ENCODE measurements around the gene HLA-A.
"Not testable (repeated sequence)": the region's sequence is repeated elsewhere in the genome, so short reads cannot be mapped to it uniquely, and the experiment has no call there.

The HLA-A gene

DNA sequence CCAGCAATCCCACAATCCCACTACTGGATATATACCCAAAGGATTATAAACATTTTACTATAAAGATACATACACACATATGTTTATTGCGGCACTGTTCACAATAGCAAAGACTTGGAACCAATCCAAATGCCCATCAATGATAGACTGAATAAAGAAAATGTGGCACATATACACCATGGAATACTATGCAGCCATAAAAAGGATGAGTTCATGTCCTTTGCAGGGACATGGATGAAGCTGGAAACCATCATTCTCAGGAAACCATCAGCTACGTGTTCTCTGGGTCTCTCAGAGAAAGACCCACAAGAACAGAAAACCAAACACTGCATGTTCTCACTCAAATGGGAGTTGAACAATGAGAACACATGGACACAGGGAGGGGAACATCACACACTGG, 21.4 kb downstream of the HLA-A start:
- DNase-seq: not testable (repeated sequence)

DNA sequence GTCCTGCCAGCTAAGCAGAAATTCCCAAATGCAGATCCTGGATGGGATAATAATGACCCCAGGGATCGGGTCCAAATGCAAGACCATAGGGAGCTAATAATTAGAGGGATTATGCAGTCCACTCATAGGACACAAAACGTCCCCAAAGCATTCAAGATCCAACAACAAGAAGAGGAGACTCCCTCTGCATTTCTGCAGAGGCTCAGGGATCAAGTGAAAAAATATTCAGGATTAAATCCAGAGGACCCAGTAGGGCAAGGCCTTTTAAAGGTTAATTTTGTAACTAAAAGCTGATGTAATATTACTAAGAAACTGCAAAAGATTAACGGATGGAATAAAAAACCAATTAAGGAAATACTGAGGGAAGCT, 22.2 kb downstream of the HLA-A start:
- DNase-seq: peak in 1 of 2 experiments; percentile 12

DNA sequence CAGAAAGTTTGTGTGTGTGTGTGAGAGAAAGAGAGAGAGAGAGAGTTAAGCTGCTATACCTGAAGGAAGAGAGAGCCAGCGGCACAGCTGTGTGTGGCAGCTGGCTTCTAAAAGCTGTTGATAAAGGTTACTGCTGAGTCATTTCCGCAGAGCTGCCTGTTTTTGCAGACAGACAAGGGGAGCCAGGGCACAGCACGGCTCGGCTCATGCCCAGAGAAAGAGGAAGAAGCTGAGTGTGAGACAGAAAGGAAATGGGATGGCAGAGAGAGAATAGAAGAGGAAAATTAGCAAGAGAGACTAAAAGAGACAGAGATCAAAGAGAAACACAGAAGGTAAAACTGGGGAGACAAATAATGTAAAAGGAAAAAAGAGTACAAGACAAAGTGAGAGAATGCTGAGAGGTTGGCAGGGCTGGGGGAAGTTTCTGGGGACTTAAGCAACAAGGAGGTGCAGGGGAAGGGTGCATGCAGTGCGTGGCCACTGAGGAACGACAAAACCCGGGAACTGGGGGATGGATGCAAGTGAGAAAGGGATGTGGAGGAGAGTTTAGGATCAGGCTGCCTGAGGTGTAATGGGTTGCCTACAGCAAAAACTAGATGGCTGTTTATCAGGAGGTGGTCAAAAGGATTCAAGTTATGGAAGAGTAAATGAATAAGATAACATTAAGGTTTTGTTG, 22.7 kb downstream of the HLA-A start:
- DNase-seq: peak; percentile 40 to 67

DNA sequence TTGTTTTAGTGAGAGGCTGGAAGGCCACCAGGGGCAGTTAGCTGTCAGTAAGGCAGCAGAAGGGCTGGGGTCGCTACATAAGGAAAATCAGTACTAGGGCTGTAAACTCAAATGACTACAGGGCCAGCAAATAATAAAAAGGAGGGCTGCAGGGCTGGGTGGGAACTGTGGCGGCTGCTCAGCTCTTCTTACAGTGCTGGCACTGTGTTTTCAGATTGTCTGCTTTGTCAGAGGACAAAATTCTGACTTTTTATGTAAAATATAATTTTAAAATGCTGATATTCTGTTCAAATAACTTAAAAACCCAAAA, 23.2 kb downstream of the HLA-A start:
- no peak for DNase-seq

DNA sequence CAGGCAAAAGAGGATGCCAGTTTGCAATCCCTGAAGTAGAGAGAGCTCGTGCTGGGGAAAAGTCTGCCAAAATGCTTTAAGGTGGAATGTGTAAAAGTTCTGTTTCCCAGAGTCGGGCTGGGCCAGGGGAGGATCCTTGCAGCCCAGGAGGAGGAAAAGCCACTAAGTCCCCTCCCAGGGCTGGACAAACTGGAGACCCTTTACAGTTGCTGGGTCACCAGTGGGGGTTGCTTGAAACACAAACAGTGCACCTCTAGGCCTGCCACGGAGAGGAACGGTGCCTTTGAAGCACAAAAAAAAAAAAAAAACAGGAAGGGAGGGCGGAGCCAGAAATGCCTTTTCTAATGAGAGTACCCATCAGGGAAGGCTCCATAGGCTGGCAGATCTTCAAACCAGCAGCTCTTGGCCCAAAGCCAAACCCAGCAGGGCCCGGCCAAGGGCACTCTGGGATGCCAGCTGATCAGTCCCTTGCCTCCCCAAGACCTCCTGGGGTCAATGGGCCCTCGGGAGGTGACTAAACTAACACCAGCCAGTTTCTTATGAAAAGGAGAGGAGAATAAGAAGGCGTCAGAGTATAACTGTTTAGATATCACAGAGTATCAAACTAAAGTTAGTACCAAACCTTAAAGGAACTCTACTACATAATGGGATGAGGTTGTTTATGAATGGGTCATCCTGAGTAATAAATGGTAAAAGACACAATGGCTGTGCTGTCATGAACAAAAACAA, 23.7 kb downstream of the HLA-A start:
- peak; percentile 66 to 86 for DNase-seq

DNA sequence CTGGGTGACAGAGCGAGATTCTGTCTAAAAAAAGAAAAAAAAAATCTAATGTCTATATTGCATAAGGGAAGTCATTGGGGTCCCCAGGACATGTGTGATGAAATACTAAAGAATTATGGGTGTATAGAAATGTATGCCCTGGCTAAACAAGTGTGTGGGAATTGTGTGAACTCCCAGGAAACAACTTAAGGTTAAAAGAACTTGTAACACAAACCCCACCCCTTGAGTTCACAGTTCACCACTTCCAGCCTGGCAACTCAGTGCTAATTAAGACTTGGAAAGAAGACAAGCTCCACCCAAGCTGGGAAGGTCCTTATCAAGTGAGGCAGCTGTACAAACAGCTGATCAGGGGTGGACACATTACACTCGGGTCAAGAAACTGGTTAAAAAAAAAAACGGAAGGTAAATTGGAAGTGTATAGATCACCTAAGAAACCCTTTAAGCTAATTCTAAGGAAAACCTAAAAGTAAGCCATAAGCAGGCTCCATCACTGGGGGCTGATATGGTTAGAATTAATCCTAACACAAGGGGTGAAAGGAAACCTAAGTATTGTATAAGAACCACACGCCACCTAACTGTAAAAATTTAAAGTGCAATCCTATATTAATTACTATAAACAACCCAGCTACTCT, 25.2 kb downstream of the HLA-A start:
- peak; percentile 12 to 38 for DNase-seq

DNA sequence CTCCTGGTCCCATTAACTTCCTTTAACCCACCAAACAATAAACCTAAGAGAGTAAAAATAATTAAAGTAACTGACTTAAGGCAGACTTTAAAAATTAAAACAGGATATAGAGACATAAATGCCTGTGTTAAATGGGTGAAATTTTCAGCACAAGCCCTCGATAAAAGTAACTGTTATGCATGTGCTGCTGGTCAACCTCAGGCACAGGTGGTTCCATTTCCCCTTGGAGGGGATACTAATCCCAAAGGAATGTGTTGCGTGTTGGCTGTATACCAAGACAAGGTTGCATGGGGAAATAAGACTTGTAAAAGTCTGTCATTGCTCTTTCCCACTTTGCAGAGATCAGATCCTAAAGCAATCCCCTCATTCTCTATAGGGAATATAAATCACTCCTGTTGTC, 25.8 kb downstream of the HLA-A start:
- no peak for DNase-seq

DNA sequence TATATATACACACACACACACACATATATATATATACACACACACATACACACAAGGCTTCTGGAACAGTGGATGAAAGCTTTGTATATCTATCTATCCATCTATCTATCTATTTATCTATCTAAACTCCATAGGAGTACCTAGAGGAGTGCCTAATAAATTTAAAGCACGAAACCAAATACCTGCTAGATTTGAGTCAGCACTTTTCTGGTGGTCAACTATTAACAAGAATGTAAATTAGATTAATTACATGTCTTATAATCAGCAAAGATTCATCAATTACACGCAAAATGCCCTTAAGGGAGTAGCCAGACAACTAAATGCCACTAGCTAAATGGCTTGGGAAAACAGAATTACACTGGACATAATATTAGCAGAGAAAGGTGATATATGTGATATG, 26.6 kb downstream of the HLA-A start:
- DNase-seq: no peak

DNA sequence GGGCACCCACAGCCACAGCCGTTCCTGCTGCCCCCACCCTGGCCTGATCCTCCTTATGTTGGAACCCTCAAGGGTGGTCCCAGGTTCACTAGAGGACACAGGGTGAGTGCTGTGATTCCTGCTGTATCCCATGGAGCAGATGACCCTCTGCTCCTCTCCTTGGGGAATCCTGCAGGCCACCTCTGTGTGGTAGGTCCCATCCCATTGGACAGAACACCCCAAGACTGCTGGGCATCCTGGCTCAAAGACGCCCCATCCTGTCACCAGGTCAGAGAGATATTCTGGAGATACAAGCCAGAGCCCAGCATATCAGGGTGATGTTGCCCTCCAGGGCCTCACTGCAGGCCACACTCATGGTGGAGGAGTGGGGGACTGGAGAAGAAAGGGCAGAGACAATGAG, 28.4 kb downstream of the HLA-A start:
- no peak for DNase-seq

DNA sequence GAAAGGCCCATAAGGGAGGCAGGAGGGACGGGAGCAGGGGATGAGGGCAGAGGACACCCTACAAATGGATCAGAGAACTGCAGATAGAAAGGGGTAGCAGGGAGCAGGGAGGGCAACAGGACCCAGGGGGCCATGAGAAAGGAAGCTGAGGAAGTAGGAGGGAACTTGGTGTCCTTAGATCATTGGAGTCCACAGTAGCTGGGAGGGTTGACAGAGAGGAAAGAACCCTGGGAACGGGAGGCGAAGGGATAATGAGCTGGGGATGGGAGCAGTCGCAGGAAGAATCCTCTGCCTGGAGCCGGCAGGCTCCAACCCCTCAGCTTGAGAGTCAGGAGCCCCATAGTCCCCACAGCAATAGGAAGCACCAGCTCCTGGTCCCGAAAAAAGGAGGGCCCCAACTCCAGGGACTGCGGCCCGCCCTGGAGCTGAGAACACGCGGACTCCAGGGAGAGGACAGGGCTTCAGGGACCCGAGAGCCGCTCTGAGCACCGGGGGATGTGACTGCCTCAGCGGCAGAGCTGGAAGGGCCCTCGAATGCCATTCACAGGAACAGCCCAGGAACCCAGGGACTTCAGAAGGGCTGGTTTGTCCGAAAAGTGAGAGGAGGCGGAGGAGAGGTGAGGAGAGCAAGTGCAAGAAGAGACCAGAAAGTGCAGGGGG, 32.7 kb downstream of the HLA-A start:
- no peak for DNase-seq

DNA sequence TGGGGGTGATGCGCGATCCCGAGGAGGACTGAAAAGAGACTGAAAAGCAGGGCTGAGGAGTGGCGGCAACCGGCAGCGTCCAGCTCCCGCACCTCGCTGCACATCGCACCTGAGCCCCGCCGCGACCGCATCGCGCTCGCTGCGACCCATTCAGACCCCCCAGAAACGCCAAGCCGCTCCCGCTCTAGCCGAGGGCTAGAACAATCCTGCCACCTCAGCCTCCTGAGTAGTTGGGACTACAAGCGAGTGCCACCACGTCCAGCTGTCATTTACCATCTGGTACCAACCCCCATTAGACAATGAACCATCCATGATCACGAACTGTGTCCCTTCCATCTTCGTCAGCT, 33.2 kb downstream of the HLA-A start:
- no peak for DNase-seq

DNA sequence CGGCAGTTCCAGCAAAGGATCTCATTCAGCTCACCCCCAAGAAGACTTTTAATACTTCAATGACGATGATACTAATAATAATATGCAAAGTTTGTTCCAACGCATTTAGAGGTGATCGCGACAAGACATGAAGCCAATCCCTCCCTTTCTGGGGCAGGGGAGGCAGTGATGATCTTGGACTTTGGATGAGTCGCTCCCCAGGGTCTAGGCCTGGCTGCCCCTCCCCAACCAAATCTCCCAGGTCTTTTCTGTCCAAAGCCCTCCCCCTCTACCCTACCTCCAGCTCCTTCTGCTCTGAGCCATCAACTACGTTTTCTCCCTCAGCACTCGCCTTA, 33.9 kb downstream of the HLA-A start:
- no peak for DNase-seq

DNA sequence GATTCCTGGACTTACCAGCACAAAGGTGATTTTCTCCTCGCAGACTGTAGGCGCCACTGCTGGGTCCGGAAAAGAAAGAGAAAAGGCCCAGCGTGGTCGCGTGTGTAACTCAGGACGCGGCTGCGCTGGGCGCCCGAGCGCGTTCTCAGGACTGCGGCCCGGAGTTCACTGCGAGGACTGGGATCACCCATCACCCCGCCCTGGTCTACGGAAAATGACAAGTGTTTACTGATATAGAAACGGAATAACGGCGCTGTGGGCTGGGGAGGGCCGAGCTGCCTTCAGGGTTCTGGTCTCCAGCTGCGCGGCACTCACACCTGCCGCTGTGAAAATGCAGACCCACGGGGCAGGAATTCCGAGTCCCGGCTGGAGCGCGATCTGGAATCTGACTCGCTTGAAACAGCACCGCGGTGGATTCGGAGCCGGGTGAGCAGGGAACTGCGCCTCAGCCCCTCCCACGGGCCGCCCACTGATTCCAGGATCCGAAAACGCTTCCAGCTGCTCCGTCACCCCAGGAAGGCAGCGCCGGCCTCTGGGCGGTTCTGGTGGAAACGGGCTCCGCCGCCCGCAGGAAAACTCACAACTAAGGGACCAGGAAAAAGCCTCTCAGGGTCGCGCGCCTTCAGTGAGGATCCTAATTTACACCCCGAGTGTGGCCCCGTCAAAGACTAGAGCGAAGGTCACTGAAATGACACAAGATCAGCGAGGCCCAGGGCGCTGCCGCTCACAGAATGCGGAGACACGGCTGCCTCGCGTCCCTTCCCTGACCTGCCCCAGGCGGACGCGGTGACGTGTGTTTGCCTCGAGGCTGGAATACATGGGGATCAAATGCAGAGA, 34.5 kb downstream of the HLA-A start:
- no peak for DNase-seq

DNA sequence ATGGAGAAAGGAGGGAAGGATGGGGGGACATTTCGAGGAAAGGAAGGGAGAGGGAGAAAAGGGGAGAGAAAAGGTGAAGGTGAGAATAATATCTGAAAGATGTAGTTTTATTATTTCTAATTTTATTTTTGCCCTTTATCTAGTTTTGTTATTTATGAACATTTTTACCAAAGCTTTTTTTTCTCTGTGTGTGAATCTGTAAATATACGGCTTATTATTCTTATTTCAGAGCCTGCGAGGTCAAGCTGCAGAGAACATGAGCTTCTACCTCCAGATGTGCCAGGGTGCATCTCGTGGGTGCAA, 35.0 kb downstream of the HLA-A start:
- DNase-seq: no peak

DNA sequence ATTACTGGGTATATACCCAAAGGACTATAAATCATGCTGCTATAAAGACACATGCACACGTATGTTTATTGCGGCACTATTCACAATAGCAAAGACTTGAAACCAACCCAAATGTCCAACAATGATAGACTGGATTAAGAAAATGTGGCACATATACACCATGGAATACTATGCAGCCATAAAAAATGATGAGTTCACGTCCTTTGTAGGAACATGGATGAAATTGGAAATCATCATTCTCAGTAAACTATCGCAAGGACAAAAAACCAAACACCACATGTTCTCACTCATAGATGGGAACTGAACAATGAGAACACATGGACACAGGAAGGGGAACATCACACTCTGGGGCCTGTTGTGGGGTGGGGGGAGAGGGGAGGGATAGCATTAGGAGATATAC, 37.7 kb downstream of the HLA-A start:
- not testable (repeated sequence) for DNase-seq

DNA sequence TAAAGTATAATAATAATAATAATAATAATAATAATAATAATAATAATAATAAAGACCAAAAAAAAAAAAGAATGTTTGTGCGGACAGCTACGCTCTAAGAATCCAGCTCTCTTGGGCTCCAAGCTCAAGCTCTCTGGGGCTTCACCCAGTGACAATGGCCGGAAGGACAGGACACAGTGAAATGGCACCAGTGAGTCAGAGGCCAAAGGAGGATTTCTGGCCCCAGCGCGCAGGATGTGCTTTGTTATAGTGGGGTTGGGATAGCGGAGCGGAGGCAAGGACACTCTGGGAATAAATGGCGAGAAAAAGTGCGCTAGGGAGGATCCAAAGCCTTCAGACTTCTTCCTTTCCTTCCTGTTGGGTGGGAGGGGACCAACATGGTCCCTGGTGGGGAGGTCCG, 38.2 kb downstream of the HLA-A start:
- no peak for DNase-seq

DNA sequence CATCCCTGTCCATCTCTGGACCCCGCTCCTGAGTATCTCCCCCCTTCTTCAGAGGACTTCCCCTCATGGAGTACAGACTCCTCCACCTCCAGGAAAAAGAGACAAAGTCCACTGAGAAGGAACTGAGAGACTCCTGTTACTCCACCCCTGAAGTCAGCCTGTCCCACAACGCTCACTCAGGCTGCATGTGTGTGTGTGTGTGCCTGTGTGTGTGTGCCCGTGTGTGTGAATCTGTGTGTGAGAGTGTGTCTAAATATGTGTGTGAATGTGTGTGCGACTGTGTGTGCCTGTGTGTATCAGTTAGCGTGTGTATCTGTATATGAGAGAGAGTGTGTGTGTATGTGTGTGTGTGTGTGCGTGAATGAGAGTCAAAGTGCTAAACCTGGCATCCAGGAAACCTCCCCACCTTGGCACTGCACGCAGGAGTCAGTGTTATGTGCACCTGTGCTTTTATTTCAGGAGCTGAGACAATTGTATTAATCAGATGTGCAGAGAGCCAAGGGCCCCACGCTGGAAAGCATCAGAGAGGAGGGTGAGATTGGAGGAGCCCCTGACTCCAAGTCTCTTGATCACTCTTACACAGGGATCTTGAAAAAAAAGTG, 39.0 kb downstream of the HLA-A start:
- DNase-seq: no peak

DNA sequence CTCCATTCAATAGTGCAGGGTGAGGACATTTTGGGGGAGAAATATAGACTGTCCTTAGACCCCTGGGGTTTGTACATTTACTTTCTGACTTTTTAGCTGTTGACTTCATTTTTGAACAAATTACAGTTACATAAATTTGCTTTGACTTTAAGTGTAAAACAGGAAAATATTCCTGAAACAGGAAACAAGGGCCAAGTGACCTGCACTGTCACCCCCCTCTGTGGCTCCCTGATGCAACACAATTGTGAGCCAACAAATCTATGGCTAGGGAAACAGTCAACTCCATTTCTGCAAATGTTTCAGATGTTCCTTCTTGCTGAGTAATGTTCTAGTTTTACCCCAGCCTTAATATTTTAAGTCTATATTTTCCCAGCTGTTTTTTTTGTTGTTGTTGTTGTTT, 39.8 kb downstream of the HLA-A start:
- DNase-seq: no peak

DNA sequence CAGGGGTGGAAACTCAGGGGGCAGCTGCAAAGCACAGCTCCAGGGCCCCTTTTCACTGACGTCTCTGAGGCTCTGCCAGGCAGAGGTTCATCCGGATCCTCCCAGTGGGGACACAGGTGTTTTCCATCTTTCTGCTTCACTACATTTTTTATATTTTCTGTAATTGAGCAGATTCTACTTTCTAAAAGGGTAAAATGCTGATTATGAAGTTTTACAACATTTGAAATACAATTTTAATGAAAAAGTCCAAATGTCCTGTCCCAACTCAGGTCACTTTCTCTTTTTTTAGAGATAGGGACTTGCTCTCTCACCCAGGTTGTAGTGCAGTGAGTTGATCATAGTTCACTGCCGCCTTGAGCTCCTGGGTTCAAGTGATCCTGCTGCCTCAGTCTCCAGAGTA, 41.9 kb downstream of the HLA-A start:
- DNase-seq: no peak

DNA sequence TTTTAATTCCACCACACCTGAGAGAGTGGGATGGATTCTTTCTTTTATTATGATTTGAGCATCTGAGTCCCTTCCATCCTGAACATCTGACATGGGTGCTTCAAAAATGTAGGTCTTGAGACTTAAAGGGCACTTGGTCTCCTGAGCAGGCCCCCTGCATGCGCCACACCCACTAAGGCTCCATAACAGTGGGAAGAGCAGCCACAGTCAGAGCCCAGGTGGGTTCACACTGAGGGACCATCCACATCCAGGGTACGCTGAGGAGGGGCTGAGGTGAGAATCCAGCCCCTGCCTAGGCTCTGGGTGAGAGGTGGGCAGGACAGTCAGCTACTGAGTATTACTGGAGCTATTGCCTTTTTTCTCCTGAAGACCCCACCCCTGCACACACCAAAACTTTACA, 42.7 kb downstream of the HLA-A start:
- no peak for DNase-seq

DNA sequence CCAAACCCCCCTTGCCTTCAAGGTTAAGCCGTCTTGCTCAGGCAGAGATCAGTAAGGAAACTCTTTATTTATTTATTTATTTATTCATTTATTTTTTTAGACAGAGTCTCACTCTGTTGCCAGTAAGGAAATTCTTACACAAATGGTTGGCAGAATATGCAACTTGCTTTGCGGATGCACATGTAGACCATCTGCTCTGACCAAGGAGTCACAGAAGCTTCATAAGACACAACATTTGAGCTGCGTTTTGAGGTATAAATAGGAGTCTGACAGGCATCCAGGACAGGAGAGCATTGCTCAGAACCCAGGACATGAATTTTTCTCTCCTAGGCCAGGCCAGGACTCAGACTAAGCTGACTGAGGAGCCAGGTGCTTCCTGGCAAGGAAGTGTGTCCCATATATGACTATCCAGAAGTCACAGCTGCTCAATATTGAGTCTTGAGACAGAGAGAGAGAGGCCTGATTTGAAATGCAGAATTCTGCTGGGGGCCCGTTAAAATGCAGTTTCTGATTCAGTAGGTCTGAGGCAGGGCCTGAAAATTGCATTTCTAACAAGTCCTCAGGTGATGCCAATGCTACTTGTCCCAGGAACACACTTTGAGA, 43.9 kb downstream of the HLA-A start:
- no peak for DNase-seq

DNA sequence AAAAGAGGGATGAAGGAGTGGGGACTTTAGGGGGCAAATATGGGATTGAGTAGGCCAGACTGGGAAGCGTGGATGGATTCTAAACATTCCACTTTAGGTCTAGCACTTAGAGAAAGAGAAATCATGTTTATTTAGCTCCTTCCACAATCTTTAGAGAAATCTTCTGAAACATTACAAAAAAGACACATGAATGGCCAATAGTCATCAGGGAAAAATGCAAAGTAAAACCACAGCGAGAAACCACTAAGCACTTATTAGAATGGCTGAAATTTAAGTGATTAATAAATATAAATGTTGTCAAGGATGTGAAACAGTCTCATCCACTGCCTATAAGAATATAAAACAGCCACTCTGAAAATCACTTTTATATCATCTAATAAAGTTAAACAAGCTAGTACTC, 46.9 kb downstream of the HLA-A start:
- no peak for DNase-seq

DNA sequence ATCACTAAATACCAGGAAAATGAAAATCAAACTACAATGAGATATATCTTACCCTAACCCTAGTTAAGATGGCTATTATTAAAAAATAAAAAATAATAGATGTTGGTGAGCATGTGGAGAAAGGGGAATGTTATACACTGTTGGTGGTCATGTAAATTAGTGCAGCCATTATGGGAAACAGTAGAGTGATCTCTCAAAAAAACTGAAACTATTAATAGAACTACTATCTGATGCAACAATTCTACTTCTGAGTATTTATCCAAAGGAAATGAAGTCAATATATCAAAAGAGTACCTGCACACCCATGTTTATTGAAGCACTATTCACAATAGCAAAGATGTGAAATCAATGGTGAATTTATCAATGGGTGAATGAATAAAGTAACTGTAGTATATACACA, 48.6 kb downstream of the HLA-A start:
- no peak for DNase-seq
